Stimulated activated CD4-positive, alpha-beta T cell treated with anti-CD3 and anti-CD28 coated beads, TNF-alpha, amount 100 ng/mL, for 48 hours (primary cell): ENCODE results near the gene SAP30BP.

Source experiments
- DNase-seq, 3 donors: peaks; one replicate each; pipeline ENCODE4 v3.0.0-alpha.2; 2020; ENCODE audit warnings: low read depth in 3 of 3

Gene SAP30BP

DNA sequence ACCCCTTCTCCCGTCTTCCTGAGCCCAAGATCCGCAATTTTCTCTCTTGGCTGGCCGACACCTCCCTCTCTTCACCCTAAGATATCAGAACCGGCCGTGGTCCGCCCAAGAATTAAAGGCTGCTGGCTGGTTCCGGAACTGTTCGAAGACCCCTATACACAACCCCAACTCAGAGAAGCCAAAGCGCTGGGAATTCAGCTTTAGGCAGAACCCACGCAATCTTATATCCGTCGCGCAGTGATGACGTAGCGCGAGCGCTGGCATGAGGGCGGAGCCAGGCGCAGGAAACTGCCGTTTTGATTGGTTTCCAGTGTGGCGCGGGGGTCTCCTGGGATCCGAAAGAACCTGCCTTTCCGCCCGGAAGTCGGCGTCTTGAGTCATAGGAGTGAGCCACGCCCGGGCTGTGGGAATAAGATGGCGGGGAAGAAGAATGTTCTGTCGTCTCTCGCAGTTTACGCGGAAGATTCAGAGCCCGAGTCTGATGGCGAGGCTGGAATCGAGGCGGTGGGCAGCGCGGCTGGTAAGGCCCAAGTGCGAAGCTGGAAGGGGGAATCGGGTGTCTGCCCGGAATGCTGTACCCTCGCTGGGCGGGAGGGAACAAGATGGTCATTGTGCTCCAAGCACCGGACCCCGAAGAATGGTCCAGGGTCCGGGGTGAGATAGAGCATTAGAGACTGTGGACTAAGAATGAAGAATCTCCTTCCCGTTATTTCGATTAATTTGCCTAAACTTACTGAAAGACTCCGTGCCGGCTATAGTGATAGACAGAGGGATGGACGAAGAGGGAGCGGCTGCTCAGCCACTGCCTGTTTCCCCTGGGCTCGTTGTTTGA is at the start of gene SAP30BP, which contains the start of gene RECQL5:
SAP30BP (plus strand) TSS at position 380 of the 832 bp plus-strand sequence; CDS start at position 415, 35 bp downstream.
RECQL5 (minus strand) TSS at position 196 of the 832 bp plus-strand sequence. CDS start 597 bp downstream, outside the sequence.
- peak; percentile 94 to 99 (median 95) for DNase-seq

GRCh38 chr17:75617675-75618074 is 49.5 kb upstream of the SAP30BP start:
- DNase-seq: no peak

DNA sequence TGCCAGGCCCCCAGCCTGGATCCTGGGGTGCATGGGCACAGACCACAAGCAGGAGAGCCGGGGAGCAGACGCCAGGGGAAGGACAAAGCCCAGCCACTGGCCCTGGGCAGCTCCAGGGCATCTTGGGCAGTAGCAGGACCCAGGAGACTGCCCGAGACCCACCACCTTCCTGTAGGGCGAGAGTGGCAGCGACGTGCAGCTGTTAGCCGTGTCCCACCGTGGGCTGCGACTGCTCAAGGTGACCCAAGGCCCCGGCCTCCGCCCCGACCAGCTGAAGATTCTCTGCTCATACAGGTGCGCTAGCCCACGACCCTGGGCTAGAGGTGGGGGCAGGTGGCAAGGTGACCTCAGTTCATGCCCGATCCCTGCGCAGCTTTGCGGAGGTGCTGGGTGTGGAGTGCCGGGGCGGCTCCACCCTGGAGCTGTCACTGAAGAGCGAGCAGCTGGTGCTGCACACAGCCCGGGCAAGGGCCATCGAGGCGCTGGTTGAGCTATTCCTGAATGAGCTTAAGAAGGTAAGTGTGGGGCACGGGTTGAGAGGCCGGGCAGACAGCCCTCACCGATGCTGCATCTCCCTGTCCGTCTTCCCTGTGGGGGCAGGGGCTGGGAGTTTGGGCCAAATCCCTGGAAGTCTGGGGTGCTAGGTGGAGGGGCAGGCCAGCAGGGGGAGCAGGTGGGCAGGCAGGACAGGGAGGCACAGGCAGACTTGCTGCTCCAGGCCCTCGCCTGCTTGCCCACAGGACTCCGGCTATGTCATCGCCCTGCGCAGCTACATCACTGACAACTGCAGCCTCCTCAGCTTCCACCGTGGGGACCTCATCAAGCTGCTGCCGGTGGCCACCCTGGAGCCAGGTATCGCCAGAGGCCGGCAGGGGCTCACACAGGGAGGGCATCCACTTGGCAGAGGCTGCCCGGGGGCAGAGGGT is 47.4 kb upstream of the SAP30BP start:
- DNase-seq: peak in 1 of 3 donors; percentile 20

DNA sequence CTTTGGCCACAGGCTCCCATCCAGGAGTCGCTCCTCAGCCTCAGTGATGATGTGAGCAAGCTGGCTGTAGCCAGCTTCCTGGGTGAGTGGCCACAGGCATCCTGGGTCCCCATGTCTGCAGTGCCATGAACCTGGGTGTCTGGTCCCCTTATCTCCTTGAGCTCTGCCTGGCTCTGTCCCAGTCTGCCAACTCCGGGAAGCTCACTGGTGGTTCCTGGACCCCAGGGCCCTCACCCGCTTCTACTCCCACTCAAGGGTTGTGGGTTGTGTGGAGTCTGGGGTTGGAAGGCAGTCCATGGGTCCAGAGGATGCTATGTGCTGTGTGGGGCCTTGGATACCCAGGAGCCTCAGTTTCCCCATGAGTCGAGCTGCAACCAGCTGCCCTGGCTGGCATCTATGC is 45.6 kb upstream of the SAP30BP start:
- no peak for DNase-seq

DNA sequence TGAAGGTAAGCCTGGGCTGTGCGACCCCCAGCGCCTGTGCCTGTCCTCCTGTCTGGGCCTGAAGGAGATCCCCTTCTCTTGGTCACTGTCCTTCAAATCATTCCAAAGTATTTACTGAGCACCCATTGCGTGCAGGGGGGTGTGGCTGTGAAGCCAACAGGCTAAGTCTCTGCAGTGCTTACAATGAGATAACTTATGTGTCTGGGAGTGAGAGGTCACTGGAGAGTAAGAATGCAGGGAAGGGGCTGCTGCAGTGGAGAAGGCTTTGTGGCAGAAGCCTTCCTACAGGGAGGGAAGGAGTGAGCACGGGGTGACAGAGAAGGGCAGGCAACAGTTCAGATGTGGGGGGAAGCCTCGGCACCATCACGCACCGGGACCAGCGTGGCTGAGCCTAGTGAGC is 45.1 kb upstream of the SAP30BP start:
- DNase-seq: no peak

DNA sequence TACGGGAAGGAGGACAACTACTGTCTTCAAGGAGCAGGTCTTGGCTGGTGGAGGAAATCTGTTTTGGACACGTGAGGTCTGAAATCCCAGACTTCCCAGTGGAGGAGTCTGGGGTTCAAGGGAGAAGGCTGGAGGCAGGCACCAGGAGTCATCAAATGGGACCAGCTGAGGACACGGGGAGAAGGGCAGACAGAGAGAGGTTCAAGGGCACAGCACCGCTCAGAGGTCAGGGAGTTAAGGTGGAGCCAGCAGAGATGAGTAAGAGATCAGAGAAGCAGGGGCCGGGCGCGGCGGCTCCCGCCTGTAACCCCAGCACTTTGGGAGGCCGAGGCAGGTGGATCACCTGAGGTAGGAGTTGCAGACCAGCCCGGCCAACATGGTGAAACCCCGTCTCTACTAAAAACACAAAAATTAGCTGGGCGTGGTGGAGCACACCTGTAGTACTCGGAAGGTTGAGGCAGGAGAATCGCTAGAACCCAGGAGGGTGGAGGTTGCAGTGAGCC is 44.3 kb upstream of the SAP30BP start:
- no peak for DNase-seq

DNA sequence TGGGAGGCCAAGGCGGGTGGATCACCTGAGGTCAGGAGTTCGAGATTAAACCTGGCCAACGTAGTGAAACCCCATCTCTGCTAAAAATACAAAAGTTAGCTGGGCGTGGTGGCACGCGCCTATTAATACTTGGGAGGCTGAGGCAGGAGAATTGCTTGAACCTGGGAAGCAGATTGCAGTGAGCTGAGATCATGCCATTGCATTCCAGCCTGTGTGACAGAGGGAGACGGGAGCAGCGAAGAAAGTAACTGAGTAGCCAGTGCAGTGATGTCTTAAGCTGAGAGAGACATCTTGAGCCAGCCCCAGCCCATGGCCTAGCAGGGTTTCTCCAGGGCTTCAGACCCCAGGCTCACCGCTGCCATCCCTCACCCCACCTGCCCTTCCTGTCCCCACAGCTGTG is 43.8 kb upstream of the SAP30BP start:
- DNase-seq: no peak

- no peak for DNase-seq
Observed at GRCh38 chr17:75624021-75624420, 43.1 kb upstream of the SAP30BP start.

DNA sequence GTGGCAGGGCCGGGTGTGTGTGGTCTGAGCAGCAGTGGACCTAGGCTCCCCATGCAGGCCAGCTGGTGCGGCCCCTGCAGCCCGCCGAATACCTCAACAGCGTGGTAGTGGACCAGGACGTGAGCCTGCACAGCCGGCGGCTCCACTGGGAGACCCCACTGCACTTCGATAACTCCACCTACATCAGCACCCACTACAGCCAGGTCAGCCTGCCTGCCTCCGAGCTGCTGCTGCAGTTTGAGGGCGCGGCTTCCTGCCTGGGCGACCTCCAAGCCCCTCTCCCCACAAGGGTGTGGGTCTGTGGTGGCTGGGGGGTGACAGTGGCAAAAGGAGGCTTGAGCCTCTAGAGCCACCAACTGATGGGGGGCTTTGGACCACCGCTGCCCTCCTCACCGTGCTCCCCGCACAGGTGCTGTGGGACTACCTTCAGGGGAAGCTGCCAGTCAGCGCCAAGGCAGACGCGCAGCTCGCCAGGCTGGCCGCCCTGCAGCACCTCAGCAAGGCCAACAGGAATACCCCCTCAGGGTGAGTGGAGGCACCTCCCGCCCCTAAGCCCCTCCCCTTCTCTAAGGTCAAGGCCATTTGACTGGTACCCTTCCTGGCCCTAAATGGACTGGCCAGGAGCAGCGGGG is 42.3 kb upstream of the SAP30BP start:
- no peak for DNase-seq

DNA sequence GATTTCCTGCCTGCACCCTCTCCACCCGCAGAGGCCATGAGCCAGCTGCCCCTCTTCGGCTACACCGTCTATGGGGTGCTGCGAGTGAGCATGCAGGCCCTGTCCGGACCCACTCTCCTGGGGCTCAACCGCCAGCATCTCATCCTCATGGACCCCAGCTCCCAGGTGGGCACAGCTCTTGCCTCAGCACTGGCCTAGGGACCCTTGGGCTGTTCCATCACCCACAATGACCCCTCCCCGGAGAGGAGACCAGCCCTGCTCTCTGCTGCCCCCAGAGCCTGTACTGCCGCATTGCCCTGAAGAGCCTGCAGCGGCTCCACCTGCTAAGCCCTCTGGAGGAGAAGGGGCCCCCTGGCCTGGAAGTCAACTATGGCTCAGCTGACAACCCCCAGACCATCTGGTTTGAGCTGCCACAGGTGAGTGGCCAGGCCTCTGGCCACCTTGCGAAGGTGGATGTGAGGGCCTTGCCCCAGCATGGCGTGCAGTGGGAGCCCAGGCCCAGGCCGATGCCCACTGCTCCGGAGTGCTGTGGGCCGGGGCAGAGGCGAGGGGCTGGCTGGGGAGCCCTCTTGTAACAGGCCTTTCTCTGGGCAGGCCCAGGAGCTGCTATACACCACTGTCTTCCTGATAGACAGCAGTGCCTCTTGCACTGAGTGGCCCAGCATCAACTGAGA is 41.2 kb upstream of the SAP30BP start:
- DNase-seq: peak in 2 of 3 donors; percentile 8 to 17

DNA sequence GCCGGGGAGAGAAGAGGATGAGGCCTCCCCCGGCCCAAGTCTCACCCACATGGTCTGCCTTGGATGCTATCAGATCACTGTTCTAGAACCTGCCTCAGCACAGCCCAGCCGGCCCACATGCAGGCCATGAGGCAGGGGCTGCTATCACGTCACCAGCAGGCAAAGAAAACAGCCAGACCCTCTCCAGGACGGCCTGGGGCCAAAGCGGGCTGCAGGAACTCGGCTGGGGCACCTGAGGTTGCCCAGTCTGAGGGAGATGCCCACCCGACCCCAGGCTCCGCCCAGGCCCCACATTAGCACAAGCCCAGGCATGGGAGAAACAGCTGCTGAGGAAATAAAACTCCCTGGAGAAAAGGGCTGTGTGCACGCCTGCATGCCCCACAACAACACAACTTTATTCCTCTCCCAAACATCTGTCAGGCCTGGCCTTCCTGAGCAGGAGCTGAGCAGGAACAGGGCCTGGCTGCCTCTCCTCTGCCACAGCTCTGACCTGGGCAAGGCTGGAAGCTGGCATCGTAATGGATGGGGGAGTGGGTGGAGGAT is 40.6 kb upstream of the SAP30BP start:
- DNase-seq: no peak

DNA sequence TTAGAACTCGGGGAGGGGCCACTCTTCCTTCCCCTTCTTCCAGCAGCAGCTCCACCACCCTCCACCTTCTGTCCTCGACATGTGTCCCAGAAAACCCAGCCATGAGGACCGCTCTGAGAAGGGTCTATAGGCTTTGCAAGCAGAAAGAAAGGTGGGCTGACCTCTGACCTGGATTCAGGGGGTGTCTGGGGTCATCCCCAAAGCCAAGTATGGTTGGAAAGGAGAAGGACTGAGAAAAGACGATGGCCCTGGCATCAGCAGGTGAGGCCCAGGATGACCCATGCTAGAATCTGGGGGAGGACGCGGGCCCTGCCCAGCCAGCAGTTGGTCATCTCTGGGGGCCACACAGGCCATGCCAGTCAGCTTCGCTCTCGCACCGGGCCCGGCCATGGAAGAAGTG is 40.0 kb upstream of the SAP30BP start:
- no peak for DNase-seq

DNA sequence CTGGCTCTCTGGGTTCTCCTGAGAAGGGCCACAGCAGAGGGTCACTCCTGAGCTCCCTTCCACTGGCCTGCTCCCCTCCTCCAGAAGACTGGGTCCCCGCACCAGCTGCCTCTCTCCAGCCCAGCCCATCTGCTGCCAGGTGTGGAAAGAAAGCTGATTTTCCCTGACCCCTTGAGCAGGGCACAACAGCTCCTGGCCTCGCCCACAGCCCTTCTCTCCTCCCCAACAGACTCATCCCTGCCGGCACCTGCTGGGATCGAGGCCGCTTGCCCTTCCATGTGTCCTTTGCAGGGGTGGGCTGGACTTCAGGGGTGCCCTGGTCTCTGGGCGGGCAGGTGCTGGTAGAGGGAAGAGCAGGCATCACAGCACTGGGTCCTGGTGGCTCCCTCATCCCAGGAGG is 38.7 kb upstream of the SAP30BP start:
- no peak for DNase-seq

GRCh38 chr17:75629157-75629556 is 38.0 kb upstream of the SAP30BP start:
- no peak for DNase-seq

- no peak for DNase-seq
Observed at GRCh38 chr17:75630071-75630917, 36.8 kb upstream of the SAP30BP start.

- no peak for DNase-seq
Observed at GRCh38 chr17:75631353-75631752, 35.8 kb upstream of the SAP30BP start.

DNA sequence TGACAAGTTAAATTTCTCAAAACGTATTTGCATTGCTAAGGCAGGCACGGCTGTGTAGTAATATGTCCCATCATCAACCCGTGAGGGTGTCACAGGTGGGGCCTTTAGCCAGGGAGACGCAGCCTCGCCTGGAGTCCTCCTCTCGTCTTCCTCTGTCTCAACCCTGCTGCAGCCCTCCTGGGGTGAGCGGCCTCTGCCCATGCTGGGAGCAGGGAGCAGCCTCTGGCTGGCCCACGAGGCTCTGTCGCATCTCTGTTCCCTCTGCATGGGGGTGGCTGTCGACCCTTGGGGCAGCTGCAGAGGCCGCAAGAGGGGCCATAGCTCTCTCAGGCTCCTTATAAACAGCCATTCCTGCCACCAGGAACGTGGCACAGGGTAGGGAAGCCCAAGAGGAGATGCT is 34.7 kb upstream of the SAP30BP start:
- DNase-seq: no peak

- peak; percentile 65 to 76 (median 69) for DNase-seq
Observed at GRCh38 chr17:75632863-75633485, 34.2 kb upstream of the SAP30BP start, which contains the start of gene SMIM5. Gene SMIM5 (plus strand): TSS chr17:75633434. CDS start chr17:75640202, 6,768 bp downstream.
